H9 (cell line): ENCODE data around the gene IL11RA. TPM values are rescaled to one million over a fixed set of nuclear protein-coding genes. Genes with fewer than 3 reads are reported as not detected.
"Not testable (repeated sequence)": the region's sequence is repeated elsewhere in the genome, so short reads cannot be mapped to it uniquely, and the experiment has no call there.

Experiments
- DNase-seq: peaks from one replicate; pipeline ENCODE4 v3.0.0-alpha.2; 2017
- H2AFZ ChIP-seq: one replicate; pipeline ENCODE4 v1.6.1; 2013; ENCODE audit warnings: mild to moderate bottlenecking, low read length, control low read depth, moderate library complexity
- H2AK5ac ChIP-seq: 2 replicates; pipeline ENCODE4 v1.6.1; 2013; ENCODE audit warnings: low read length, control low read depth, mixed read lengths; ENCODE audit not compliant: insufficient read length
- H2BK120ac ChIP-seq: one replicate; pipeline ENCODE4 v1.6.1; 2013; ENCODE audit warnings: low read depth, mild to moderate bottlenecking, low read length, control low read depth, inconsistent platforms; ENCODE audit not compliant: poor library complexity, severe bottlenecking
- H2BK12ac ChIP-seq: 2 replicates; pipeline ENCODE4 v1.6.1; 2013; ENCODE audit warnings: low read length, control low read depth, mixed read lengths, low read depth; ENCODE audit not compliant: insufficient read length
- H2BK15ac ChIP-seq: 2 replicates; pipeline ENCODE4 v1.6.1; 2013; ENCODE audit warnings: low read depth, low read length, control low read depth
- H2BK20ac ChIP-seq: one replicate; pipeline ENCODE4 v1.6.1; 2013; ENCODE audit warnings: low read depth, mild to moderate bottlenecking, low read length, control low read depth, inconsistent platforms; ENCODE audit not compliant: poor library complexity, severe bottlenecking
- H2BK5ac ChIP-seq: 2 replicates; pipeline ENCODE4 v1.6.1; 2013; ENCODE audit warnings: low read length, control low read depth, mixed read lengths; ENCODE audit not compliant: insufficient read length
- H3K14ac ChIP-seq: 2 replicates; pipeline ENCODE4 v1.6.1; 2013; ENCODE audit warnings: low read length, control low read depth; ENCODE audit not compliant: insufficient read depth
- H3K18ac ChIP-seq: 2 replicates; pipeline ENCODE4 v1.6.1; 2013; ENCODE audit warnings: low read depth, mild to moderate bottlenecking, mixed read lengths, low read length, control low read depth; ENCODE audit not compliant: insufficient read length
- H3K23ac ChIP-seq: 2 replicates; pipeline ENCODE4 v1.6.1; 2013; ENCODE audit warnings: low read length, control low read depth, mixed read lengths, low read depth; ENCODE audit not compliant: insufficient read length
- H3K23me2 ChIP-seq: 2 replicates; pipeline ENCODE4 v1.6.1; 2013; ENCODE audit warnings: low read depth, mild to moderate bottlenecking, mixed read lengths, low read length, control low read depth; ENCODE audit not compliant: insufficient read length, poor library complexity, severe bottlenecking
- H3K27ac ChIP-seq: 2 replicates; pipeline ENCODE4 v1.5.1; 2013; ENCODE audit warnings: low read length, control low read depth, mixed read lengths, low read depth; ENCODE audit not compliant: insufficient read length
- H3K27me3 ChIP-seq: 2 replicates; pipeline ENCODE4 v1.6.1; 2013; ENCODE audit warnings: low read length, control low read depth, inconsistent platforms; ENCODE audit not compliant: insufficient read depth
- H3K4ac ChIP-seq: 2 replicates; pipeline ENCODE4 v1.6.1; 2013; ENCODE audit warnings: low read depth, mild to moderate bottlenecking, control low read depth, inconsistent platforms, low read length, moderate library complexity
- H3K4me1 ChIP-seq: 2 replicates; pipeline ENCODE4 v1.6.1; 2013; ENCODE audit warnings: low read length, control low read depth, inconsistent platforms; ENCODE audit not compliant: insufficient read depth
- H3K4me2 ChIP-seq: 2 replicates; pipeline ENCODE4 v1.6.1; 2013; ENCODE audit warnings: low read length, control low read depth, mixed read lengths; ENCODE audit not compliant: insufficient read length, insufficient read depth
- H3K56ac ChIP-seq: 2 replicates; pipeline ENCODE4 v1.6.1; 2013; ENCODE audit warnings: low read depth, mild to moderate bottlenecking, mixed read lengths, low read length, control low read depth; ENCODE audit not compliant: insufficient read length
- H3K79me1 ChIP-seq: 2 replicates; pipeline ENCODE4 v1.6.1; 2013; ENCODE audit warnings: low read depth, mild to moderate bottlenecking, moderate library complexity, low read length, control low read depth, inconsistent platforms; ENCODE audit not compliant: insufficient read depth, poor library complexity, severe bottlenecking
- H3K79me2 ChIP-seq: 2 replicates; pipeline ENCODE4 v1.6.1; 2013; ENCODE audit warnings: low read length, control low read depth, inconsistent platforms; ENCODE audit not compliant: insufficient read depth
- H3K9ac ChIP-seq: 2 replicates; pipeline ENCODE4 v1.6.1; 2013; ENCODE audit warnings: low read length, control low read depth, mixed read lengths; ENCODE audit not compliant: insufficient read length; ENCODE audit errors: extremely low read depth
- H3K9me3 ChIP-seq: one replicate; pipeline ENCODE4 v1.6.1; 2013; ENCODE audit warnings: low read depth, low read length, inconsistent platforms; ENCODE audit not compliant: control insufficient read depth
- H3T11ph ChIP-seq: one replicate; pipeline ENCODE4 v1.6.1; 2013; ENCODE audit warnings: mild to moderate bottlenecking, low read length, control low read depth, inconsistent platforms
- H4K20me1 ChIP-seq: one replicate; pipeline ENCODE4 v1.6.1; 2013; ENCODE audit not compliant: control insufficient read depth, insufficient read length, insufficient read depth
- H4K5ac ChIP-seq: 2 replicates; pipeline ENCODE4 v1.6.1; 2013; ENCODE audit warnings: low read depth, mild to moderate bottlenecking, mixed read lengths, low read length, control low read depth; ENCODE audit not compliant: insufficient read length
- H4K8ac ChIP-seq: replicated peaks from 2 replicates; pipeline ENCODE4 v1.6.1; 2013; ENCODE audit warnings: low read length, control low read depth, mixed read lengths, low read depth; ENCODE audit not compliant: insufficient read length
- H4K91ac ChIP-seq: 2 replicates; pipeline ENCODE4 v1.6.1; 2013; ENCODE audit warnings: low read depth, mild to moderate bottlenecking, moderate library complexity, mixed read lengths, low read length, control low read depth; ENCODE audit not compliant: insufficient read length
- H3K27ac Mint-ChIP-seq, 3 experiments: 2 replicates in 2 of 3; 3 replicates in 1 of 3; pipeline ENCODE4 v1.8.0; 2020 to 2021; ENCODE audit warnings: mixed read lengths in 3 of 3, mild to moderate bottlenecking in 1 of 3, moderate library complexity in 1 of 3
- H3K27me3 Mint-ChIP-seq: 2 replicates; pipeline ENCODE4 v1.8.0; 2021; ENCODE audit warnings: low read depth, mild to moderate bottlenecking, moderate library complexity, mixed read lengths
- H3K36me3 Mint-ChIP-seq, 3 experiments: 2 replicates in 2 of 3; 3 replicates in 1 of 3; pipeline ENCODE4 v1.8.0; 2020 to 2021; ENCODE audit warnings: low read depth in 3 of 3, mixed read lengths in 3 of 3; ENCODE audit not compliant: insufficient read depth in 1 of 3
- H3K4me1 Mint-ChIP-seq, 2 experiments: 2 replicates each; pipeline ENCODE4 v1.8.0; 2020; ENCODE audit warnings: mixed read lengths in 2 of 2
- H3K4me3 Mint-ChIP-seq, 2 experiments: 2 replicates in 1 of 2; 3 replicates in 1 of 2; pipeline ENCODE4 v1.8.0; 2020 to 2021; ENCODE audit warnings: mild to moderate bottlenecking in 2 of 2, mixed read lengths in 2 of 2, moderate library complexity in 1 of 2
- H3K9me3 Mint-ChIP-seq, 2 experiments: 2 replicates in 1 of 2; 3 replicates in 1 of 2; pipeline ENCODE4 v1.8.0; 2020; ENCODE audit warnings: mild to moderate bottlenecking in 2 of 2, mixed read lengths in 2 of 2, moderate library complexity in 1 of 2
- CTCF ChIP-seq: fragments of 200-600 bp; sonication (generic); conservative IDR thresholded peaks from 3 replicates; pipeline ENCODE4 v1.8.0; 2021; ENCODE audit warnings: antibody characterized with exemption, mild to moderate bottlenecking
- WGBS: extraction: QIAGEN DNeasy Blood & Tissue Kit; methylation state at CpG from one replicate; pipeline ENCODE4 v1.1.7; 2013; ENCODE audit warnings: missing lambda C conversion rate, low lambda C conversion rate, mixed read lengths; ENCODE audit not compliant: insufficient read length; ENCODE audit errors: extremely low coverage; 5-methylcytosine and 5-hydroxymethylcytosine counted together
- total RNA-seq: library from RNA; stranded (reverse); gene quantifications from 2 replicates; pipeline ENCODE4 v1.2.1, GENCODE V29; 2021

The IL11RA gene
- total RNA-seq, 1 experiment from 2014 or later = 8.7 TPM

- Histone ChIP-seq H3K27ac (no peak overlapping the region), H2BK20ac (no peak overlapping the region), H3K4me1 (peaks cover 4% of the 10 kb centered on the region; the same call in 1 of the 2 replicates), H3K18ac (no peak overlapping the region), H3K9ac (peak overlapping the region; percentile 0), H3K56ac (no peak overlapping the region), H3K4me2 (peak overlapping the region; percentile 75), H3K79me2 (no peaks in the 10 kb centered on the region; the same call in 1 of the 2 replicates), H4K8ac (no peak overlapping the region), H2BK120ac (no peak overlapping the region), H3T11ph (no peak overlapping the region), H3K4ac (no peak overlapping the region), H3K14ac (no peak overlapping the region), H2AFZ (no peak overlapping the region), H3K23me2 (peaks cover 11% of the 10 kb centered on the region), H4K5ac (no peak overlapping the region), H3K79me1 (no peaks in the 10 kb centered on the region), H4K20me1 (no peaks in the 10 kb centered on the region), H3K23ac (no peak overlapping the region), H3K9me3 (no peaks in the 10 kb centered on the region), H2BK15ac (no peak overlapping the region), H3K27me3 (no peaks in the 10 kb centered on the region), H2BK12ac (no peak overlapping the region), H4K91ac (no peak overlapping the region), H2BK5ac (no peak overlapping the region), H2AK5ac (no peak overlapping the region)
- no peak for TF ChIP-seq CTCF
- no CpG with 5 or more reads among the region's 7 CpGs for WGBS
- Mint-ChIP-seq H3K36me3 (peaks cover 2 to 15% (median 10%) of the 10 kb centered on the region in 3 experiments; a peak in 6 of 7 replicates), H3K27me3 (peaks cover 9% of the 10 kb centered on the region), H3K9me3 (no peaks in the 10 kb centered on the region), H3K4me1 (peaks cover 17 to 26% of the 10 kb centered on the region in 2 experiments), H3K4me3 (peak overlapping the region; percentile 87 to 89), H3K27ac (peak overlapping the region in 2 of 3 experiments; percentile 64 to 82; a peak in 4 of 7 replicates)
- no peak for DNase-seq
Measured at GRCh38 chr9:34638138-34638445, 13.9 kb upstream of the IL11RA start.

- H3K23ac ChIP-seq, H3K4me1 ChIP-seq, H4K20me1 ChIP-seq, H3K27me3 Mint-ChIP-seq, H3K56ac ChIP-seq, H3K18ac ChIP-seq, H4K8ac ChIP-seq, H3K4me3 Mint-ChIP-seq, H2BK15ac ChIP-seq, H3K4ac ChIP-seq, H3K79me2 ChIP-seq, H3K27ac Mint-ChIP-seq, H3K9me3 Mint-ChIP-seq, H2BK20ac ChIP-seq, H2BK120ac ChIP-seq, H3K4me2 ChIP-seq, DNase-seq, H4K91ac ChIP-seq, H3K27ac ChIP-seq, H3K14ac ChIP-seq, H3T11ph ChIP-seq, H3K9me3 ChIP-seq, H2BK5ac ChIP-seq, H3K27me3 ChIP-seq, H2AFZ ChIP-seq, H3K79me1 ChIP-seq, H3K9ac ChIP-seq, H4K5ac ChIP-seq, H2BK12ac ChIP-seq, H2AK5ac ChIP-seq: not testable (repeated sequence)
- WGBS = no CpG with 5 or more reads among the region's 8 CpGs
- peaks cover 2 to 15% (median 10%) of the 10 kb centered on the region in 3 experiments; a peak in 6 of 7 replicates for H3K36me3 Mint-ChIP-seq
- H3K4me1 Mint-ChIP-seq = peaks cover 18 to 25% of the 10 kb centered on the region in 2 experiments
- peaks cover 11% of the 10 kb centered on the region for H3K23me2 ChIP-seq
Measured at GRCh38 chr9:34639322-34639721, 12.7 kb upstream of the IL11RA start.
